ENCODE data around the gene CCDC33. TPM values are rescaled to one million over a fixed set of nuclear protein-coding genes. Genes with fewer than 3 reads are reported as not detected.

Gene CCDC33
- polyA plus RNA-seq, 1 of the 3 experiments (the other 2 are of a cell fraction): 4.0 TPM

DNA sequence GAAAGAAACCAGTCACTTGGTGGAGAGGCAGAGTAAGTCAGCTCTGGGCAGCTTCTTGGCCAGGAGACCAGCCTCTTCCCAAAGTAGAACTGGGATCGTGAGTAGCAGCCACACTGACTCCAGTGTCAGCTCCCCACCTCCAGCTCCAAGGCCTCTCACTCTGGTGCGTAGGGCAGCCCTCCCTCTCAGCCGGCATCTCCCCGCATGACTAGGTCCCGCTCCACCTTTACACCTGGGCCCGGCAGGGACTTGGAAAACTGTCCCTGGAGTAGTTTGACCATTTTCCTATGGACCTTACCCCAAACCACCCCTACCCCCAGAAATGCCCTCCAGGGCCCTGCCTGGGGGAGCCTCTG is 36.9 kb upstream of the CCDC33 start:
- TF ChIP-seq, protein P1, sequence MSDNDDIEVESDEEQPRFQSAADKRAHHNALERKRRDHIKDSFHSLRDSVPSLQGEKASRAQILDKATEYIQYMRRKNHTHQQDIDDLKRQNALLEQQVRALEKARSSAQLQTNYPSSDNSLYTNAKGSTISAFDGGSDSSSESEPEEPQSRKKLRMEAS (IDR thresholded peaks at IDR 0.05; ENCODE audit: low read depth): no peak
- TF ChIP-seq RAD21 (IDR thresholded peaks at IDR 0.05; ENCODE audit: low read length) (no peak), NFIC (IDR thresholded peaks at IDR 0.05; ENCODE audit: borderline replicate concordance) (no peak), TAF1 (IDR thresholded peaks at IDR 0.05; ENCODE audit: borderline replicate concordance, low read depth, low read length) (no peak), NRF1 (IDR thresholded peaks at IDR 0.05; ENCODE audit: low read depth, low read length) (no peak), JUND (IDR thresholded peaks at IDR 0.05) (no peak), POLR2AphosphoS5 (IDR thresholded peaks at IDR 0.05; ENCODE audit: low read depth, low read length) (no peak), SIN3A (IDR thresholded peaks at IDR 0.05; ENCODE audit: borderline replicate concordance, low read depth, low read length) (no peak), FOSL2 (IDR thresholded peaks at IDR 0.05; ENCODE audit: borderline replicate concordance, low read depth) (no peak), MEF2A (IDR thresholded peaks at IDR 0.05; ENCODE audit: borderline replicate concordance, low read depth) (no peak), TCF12 (IDR thresholded peaks at IDR 0.05) (no peak), RXRA (IDR thresholded peaks at IDR 0.05; ENCODE audit: borderline replicate concordance, low read depth) (no peak), EZH2phosphoT487 (IDR thresholded peaks at IDR 0.05; ENCODE audit: borderline replicate concordance, low read depth) (no peak), RFX5 (IDR thresholded peaks at IDR 0.05; ENCODE audit: low read length) (no peak), TEAD4 (IDR thresholded peaks at IDR 0.05; ENCODE audit: borderline replicate concordance, insufficient read depth) (no peak), EP300 (IDR thresholded peaks at IDR 0.05; ENCODE audit: borderline replicate concordance in 1 of 2, low read depth in 1 of 2, low read length in 1 of 2) (no peak), MXI1 (IDR thresholded peaks at IDR 0.05; ENCODE audit: low read depth, low read length) (no peak)
- TF ChIP-seq, protein P2, sequence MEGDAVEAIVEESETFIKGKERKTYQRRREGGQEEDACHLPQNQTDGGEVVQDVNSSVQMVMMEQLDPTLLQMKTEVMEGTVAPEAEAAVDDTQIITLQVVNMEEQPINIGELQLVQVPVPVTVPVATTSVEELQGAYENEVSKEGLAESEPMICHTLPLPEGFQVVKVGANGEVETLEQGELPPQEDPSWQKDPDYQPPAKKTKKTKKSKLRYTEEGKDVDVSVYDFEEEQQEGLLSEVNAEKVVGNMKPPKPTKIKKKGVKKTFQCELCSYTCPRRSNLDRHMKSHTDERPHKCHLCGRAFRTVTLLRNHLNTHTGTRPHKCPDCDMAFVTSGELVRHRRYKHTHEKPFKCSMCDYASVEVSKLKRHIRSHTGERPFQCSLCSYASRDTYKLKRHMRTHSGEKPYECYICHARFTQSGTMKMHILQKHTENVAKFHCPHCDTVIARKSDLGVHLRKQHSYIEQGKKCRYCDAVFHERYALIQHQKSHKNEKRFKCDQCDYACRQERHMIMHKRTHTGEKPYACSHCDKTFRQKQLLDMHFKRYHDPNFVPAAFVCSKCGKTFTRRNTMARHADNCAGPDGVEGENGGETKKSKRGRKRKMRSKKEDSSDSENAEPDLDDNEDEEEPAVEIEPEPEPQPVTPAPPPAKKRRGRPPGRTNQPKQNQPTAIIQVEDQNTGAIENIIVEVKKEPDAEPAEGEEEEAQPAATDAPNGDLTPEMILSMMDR (IDR thresholded peaks at IDR 0.05): no peak
- TF ChIP-seq, protein P3, sequence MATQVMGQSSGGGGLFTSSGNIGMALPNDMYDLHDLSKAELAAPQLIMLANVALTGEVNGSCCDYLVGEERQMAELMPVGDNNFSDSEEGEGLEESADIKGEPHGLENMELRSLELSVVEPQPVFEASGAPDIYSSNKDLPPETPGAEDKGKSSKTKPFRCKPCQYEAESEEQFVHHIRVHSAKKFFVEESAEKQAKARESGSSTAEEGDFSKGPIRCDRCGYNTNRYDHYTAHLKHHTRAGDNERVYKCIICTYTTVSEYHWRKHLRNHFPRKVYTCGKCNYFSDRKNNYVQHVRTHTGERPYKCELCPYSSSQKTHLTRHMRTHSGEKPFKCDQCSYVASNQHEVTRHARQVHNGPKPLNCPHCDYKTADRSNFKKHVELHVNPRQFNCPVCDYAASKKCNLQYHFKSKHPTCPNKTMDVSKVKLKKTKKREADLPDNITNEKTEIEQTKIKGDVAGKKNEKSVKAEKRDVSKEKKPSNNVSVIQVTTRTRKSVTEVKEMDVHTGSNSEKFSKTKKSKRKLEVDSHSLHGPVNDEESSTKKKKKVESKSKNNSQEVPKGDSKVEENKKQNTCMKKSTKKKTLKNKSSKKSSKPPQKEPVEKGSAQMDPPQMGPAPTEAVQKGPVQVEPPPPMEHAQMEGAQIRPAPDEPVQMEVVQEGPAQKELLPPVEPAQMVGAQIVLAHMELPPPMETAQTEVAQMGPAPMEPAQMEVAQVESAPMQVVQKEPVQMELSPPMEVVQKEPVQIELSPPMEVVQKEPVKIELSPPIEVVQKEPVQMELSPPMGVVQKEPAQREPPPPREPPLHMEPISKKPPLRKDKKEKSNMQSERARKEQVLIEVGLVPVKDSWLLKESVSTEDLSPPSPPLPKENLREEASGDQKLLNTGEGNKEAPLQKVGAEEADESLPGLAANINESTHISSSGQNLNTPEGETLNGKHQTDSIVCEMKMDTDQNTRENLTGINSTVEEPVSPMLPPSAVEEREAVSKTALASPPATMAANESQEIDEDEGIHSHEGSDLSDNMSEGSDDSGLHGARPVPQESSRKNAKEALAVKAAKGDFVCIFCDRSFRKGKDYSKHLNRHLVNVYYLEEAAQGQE (IDR thresholded peaks at IDR 0.05; ENCODE audit: low read depth, low read length): no peak
- TF ChIP-seq, protein P4, sequence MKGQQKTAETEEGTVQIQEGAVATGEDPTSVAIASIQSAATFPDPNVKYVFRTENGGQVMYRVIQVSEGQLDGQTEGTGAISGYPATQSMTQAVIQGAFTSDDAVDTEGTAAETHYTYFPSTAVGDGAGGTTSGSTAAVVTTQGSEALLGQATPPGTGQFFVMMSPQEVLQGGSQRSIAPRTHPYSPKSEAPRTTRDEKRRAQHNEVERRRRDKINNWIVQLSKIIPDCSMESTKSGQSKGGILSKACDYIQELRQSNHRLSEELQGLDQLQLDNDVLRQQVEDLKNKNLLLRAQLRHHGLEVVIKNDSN (IDR thresholded peaks at IDR 0.05; ENCODE audit: borderline replicate concordance, low read depth): no peak
- Histone ChIP-seq H3K4me1 (ENCODE audit: control insufficient read depth in 1 of 2, insufficient read depth in 2 of 2, low read depth in 1 of 2, low read length in 1 of 2) (peaks cover 74 to 93% of the 10 kb centered on the region in 2 experiments), H3K27ac (ENCODE audit: low read depth in 2 of 2, low read length in 1 of 2) (peak overlapping the region in 1 of 2 experiments; percentile 24; a peak in 2 of 4 replicates), H3K4me3 (ENCODE audit: low read depth in 2 of 2, low read length in 1 of 2) (peak overlapping the region in 1 of 2 experiments; percentile 25; a peak in 1 of 4 replicates), H3K27me3 (ENCODE audit: insufficient read depth) (no peaks in the 10 kb centered on the region), H2AFZ (ENCODE audit: low read depth) (no peak overlapping the region), H3K9me2 (no peaks in the 10 kb centered on the region), H3K36me3 (replicated peaks in 1 of 2; ENCODE audit: control insufficient read depth in 1 of 2, insufficient read depth in 2 of 2, low read length in 1 of 2) (peaks cover 0 to 15% of the 10 kb centered on the region in 2 experiments), H3F3A (replicated peaks; ENCODE audit: insufficient read depth) (peaks cover 29% of the 10 kb centered on the region), H3K4me2 (no peak overlapping the region), H3K9ac (no peak overlapping the region), H4K20me1 (ENCODE audit: insufficient read depth) (no peaks in the 10 kb centered on the region), H3K9me3 (no peaks in the 10 kb centered on the region), H3K79me2 (ENCODE audit: insufficient read depth) (peaks cover 21% of the 10 kb centered on the region; the same call in 1 of the 2 replicates)
- ChIA-PET CTCF (interaction anchor here (0.7 to 10.7 kb wide), 10 partner anchors 9 to 123 kb away, joined by 3 to 85 read pairs (median 4); no protein-coding TSS in a partner anchor), POLR2A (interaction anchor here (1.0 to 5.1 kb wide), 3 partner anchors 14 to 92 kb away, joined by 3 to 54 read pairs (median 6); no protein-coding TSS in a partner anchor)
- DNase-seq: no peak
- WGBS (ENCODE audit: low lambda C conversion rate): 100% methylated on average over 5 of the region's 6 CpGs
